GM19099 (cell line): ENCODE results near the gene HACE1.

Experiments
- POLR2A ChIP-seq: IDR thresholded peaks from 3 replicates; pipeline ENCODE4 v1.6.1; 2011; ENCODE audit warnings: low read depth; ENCODE audit not compliant: insufficient read length; ENCODE audit errors: extremely low read depth

Gene HACE1

GRCh38 chr6:104766595-104766994 lies 93.1 kb downstream of the HACE1 start:
- no peak for TF ChIP-seq POLR2A

- no peak for TF ChIP-seq POLR2A
Observed at GRCh38 chr6:104754788-104755409, 104.8 kb downstream of the HACE1 start.

- TF ChIP-seq POLR2A, result no peak
Observed at GRCh38 chr6:104753251-104753650, 106.5 kb downstream of the HACE1 start.

- no peak for TF ChIP-seq POLR2A
Observed at GRCh38 chr6:104750449-104750848, 109.3 kb downstream of the HACE1 start.

GRCh38 chr6:104736545-104736944 lies 123.2 kb downstream of the HACE1 start:
- TF ChIP-seq POLR2A, result no peak

GRCh38 chr6:104730450-104730849 lies 129.3 kb downstream of the HACE1 start:
- no peak for TF ChIP-seq POLR2A

GRCh38 chr6:104729433-104729832 lies 130.3 kb downstream of the HACE1 start:
- TF ChIP-seq POLR2A, result no peak

GRCh38 chr6:104728448-104728847 lies 131.3 kb downstream of the HACE1 start:
- no peak for TF ChIP-seq POLR2A

GRCh38 chr6:104718672-104719071 lies 141.0 kb downstream of the HACE1 start:
- no peak for TF ChIP-seq POLR2A

GRCh38 chr6:104716858-104717257 lies 142.9 kb downstream of the HACE1 start:
- no peak for TF ChIP-seq POLR2A

- no peak for TF ChIP-seq POLR2A
Observed at GRCh38 chr6:104714796-104715195, 144.9 kb downstream of the HACE1 start.

GRCh38 chr6:104713982-104714381 lies 145.7 kb downstream of the HACE1 start:
- TF ChIP-seq POLR2A, result no peak

- no peak for TF ChIP-seq POLR2A
Observed at GRCh38 chr6:104711371-104711770, 148.3 kb downstream of the HACE1 start.

- TF ChIP-seq POLR2A, result no peak
Observed at GRCh38 chr6:104710543-104711335, 149.0 kb downstream of the HACE1 start.

GRCh38 chr6:104705916-104706442 lies 153.7 kb downstream of the HACE1 start:
- TF ChIP-seq POLR2A, result no peak

GRCh38 chr6:104705095-104705707 lies 154.5 kb downstream of the HACE1 start:
- TF ChIP-seq POLR2A, result no peak
